HEK293 (cell line): Measurements from ENCODE around the gene BOK.

ENCODE experiments used
- CTCF ChIA-PET: fragments of 350-600 bp; formaldehyde crosslinking; extraction: SDS; loops from one replicate; lab custom pipeline; 2021; ENCODE audit warnings: antibody characterized with exemption; lab: Yijun Ruan, JAX
- POLR2A ChIA-PET: fragments of 300-600 bp; formaldehyde crosslinking; extraction: SDS; loops from one replicate; lab custom pipeline; 2020; ENCODE audit warnings: antibody characterized with exemption, inconsistent platforms; lab: Yijun Ruan, JAX
- H3K27ac ChIP-seq: fragments of 200-500 bp; sonication (Bioruptor generic); 2 replicates; pipeline ENCODE4 v1.5.1; 2014; ENCODE audit warnings: low read depth, low read length, control low read depth, inconsistent platforms; ENCODE audit errors: extremely low read depth
- H3K36me3 ChIP-seq, 2 experiments: fragments of 200-500 bp in 1 of 2; sonication (Bioruptor generic) in 1 of 2; 1 replicate in 1 of 2; 2 replicates in 1 of 2; pipeline ENCODE4 v1.5.1; 2014 to 2017; ENCODE audit warnings: inconsistent platforms in 2 of 2, low read length in 2 of 2; ENCODE audit not compliant: control insufficient read depth in 2 of 2, insufficient read depth in 1 of 2
- H3K4me1 ChIP-seq: fragments of 200-500 bp; sonication (Bioruptor generic); 2 replicates; pipeline ENCODE4 v1.5.1; 2014; ENCODE audit warnings: mild to moderate bottlenecking, low read length, inconsistent platforms; ENCODE audit not compliant: control insufficient read depth, insufficient read depth
- H3K4me3 ChIP-seq: 2 replicates; pipeline ENCODE4 v1.5.1; 2011; ENCODE audit warnings: low read depth, mild to moderate bottlenecking, control low read depth, low read length, moderate library complexity
- H3K9me3 ChIP-seq: fragments of 200-500 bp; sonication (Bioruptor generic); 2 replicates; pipeline ENCODE4 v1.5.1; 2014; ENCODE audit warnings: low read depth, low read length, inconsistent platforms; ENCODE audit not compliant: control insufficient read depth, insufficient read depth
- HOXC10 ChIP-seq: sonication (generic); formaldehyde crosslinking; IDR thresholded peaks from 2 replicates; pipeline ENCODE4 v1.8.1; 2023; ENCODE audit warnings: mild to moderate bottlenecking, missing genetic modification reagents
- KLF7 ChIP-seq: fragments of 450-650 bp; formaldehyde crosslinking; IDR thresholded peaks from 2 replicates; pipeline ENCODE4 v1.5.1; 2016; ENCODE audit warnings: missing biosample characterization, missing genetic modification characterization, borderline replicate concordance
- MZF1 ChIP-seq: fragments of 450-650 bp; formaldehyde crosslinking; IDR thresholded peaks from 2 replicates; pipeline ENCODE4 v1.5.1; 2017; ENCODE audit warnings: missing biosample characterization, missing genetic modification characterization, borderline replicate concordance
- RBAK ChIP-seq: fragments of 450-650 bp; formaldehyde crosslinking; IDR thresholded peaks from 2 replicates; pipeline ENCODE4 v1.5.1; 2016; ENCODE audit warnings: missing biosample characterization, missing genetic modification characterization
- ZBTB20 ChIP-seq: fragments of 450-650 bp; formaldehyde crosslinking; IDR thresholded peaks from 2 replicates; pipeline ENCODE4 v1.5.1; 2016; ENCODE audit warnings: missing biosample characterization, missing genetic modification characterization
- ZFHX2 ChIP-seq: fragments of 450-650 bp; formaldehyde crosslinking; conservative IDR thresholded peaks from 2 replicates; pipeline ENCODE4 v1.5.1; 2016; ENCODE audit warnings: missing biosample characterization, missing genetic modification characterization
- ZFP37 ChIP-seq: fragments of 450-650 bp; formaldehyde crosslinking; IDR thresholded peaks from 2 replicates; pipeline ENCODE4 v1.5.1; 2016; ENCODE audit warnings: missing biosample characterization, missing genetic modification characterization
- ZNF121 ChIP-seq: fragments of 450-650 bp; formaldehyde crosslinking; IDR thresholded peaks from 2 replicates; pipeline ENCODE4 v1.5.1; 2016; ENCODE audit warnings: missing biosample characterization, missing genetic modification characterization
- ZNF138 ChIP-seq: fragments of 450-650 bp; formaldehyde crosslinking; IDR thresholded peaks from 2 replicates; pipeline ENCODE4 v1.5.1; 2016; ENCODE audit warnings: missing biosample characterization, missing genetic modification characterization, borderline replicate concordance
- ZNF184 ChIP-seq: fragments of 450-650 bp; IDR thresholded peaks from 2 replicates; pipeline ENCODE4 v1.5.1; 2018; ENCODE audit warnings: missing biosample characterization, mild to moderate bottlenecking, missing genetic modification characterization
- ZNF24 ChIP-seq: fragments of 450-650 bp; formaldehyde crosslinking; IDR thresholded peaks from 2 replicates; pipeline ENCODE4 v1.5.1; 2016; ENCODE audit warnings: missing biosample characterization, missing genetic modification characterization
- ZNF248 ChIP-seq: fragments of 450-650 bp; formaldehyde crosslinking; IDR thresholded peaks from 2 replicates; pipeline ENCODE4 v1.5.1; 2017; ENCODE audit warnings: missing biosample characterization, missing genetic modification characterization
- ZNF37A ChIP-seq: fragments of 450-650 bp; IDR thresholded peaks from 2 replicates; pipeline ENCODE4 v1.5.1; 2018; ENCODE audit warnings: missing biosample characterization, missing genetic modification characterization
- ZNF404 ChIP-seq: fragments of 450-650 bp; formaldehyde crosslinking; IDR thresholded peaks from 2 replicates; pipeline ENCODE4 v1.5.1; 2017; ENCODE audit warnings: missing biosample characterization, missing genetic modification characterization
- ZNF521 ChIP-seq: fragments of 450-650 bp; formaldehyde crosslinking; IDR thresholded peaks from 2 replicates; pipeline ENCODE4 v1.5.1; 2017; ENCODE audit warnings: missing biosample characterization, mild to moderate bottlenecking, missing genetic modification characterization
- ZNF600 ChIP-seq: fragments of 450-650 bp; formaldehyde crosslinking; IDR thresholded peaks from 2 replicates; pipeline ENCODE4 v1.5.1; 2016; ENCODE audit warnings: missing biosample characterization, missing genetic modification characterization
- ZNF654 ChIP-seq: fragments of 450-650 bp; formaldehyde crosslinking; IDR thresholded peaks from 2 replicates; pipeline ENCODE4 v1.5.1; 2016; ENCODE audit warnings: low read depth, missing biosample characterization, missing genetic modification characterization
- ZNF660 ChIP-seq: fragments of 450-650 bp; IDR thresholded peaks from 2 replicates; pipeline ENCODE4 v1.5.1; 2018; ENCODE audit warnings: missing biosample characterization, mild to moderate bottlenecking, missing genetic modification characterization
- ZNF701 ChIP-seq: fragments of 450-650 bp; formaldehyde crosslinking; IDR thresholded peaks from 2 replicates; pipeline ENCODE4 v1.5.1; 2016; ENCODE audit warnings: missing biosample characterization, missing genetic modification characterization
- ZNF768 ChIP-seq: fragments of 450-650 bp; formaldehyde crosslinking; IDR thresholded peaks from 2 replicates; pipeline ENCODE4 v1.5.1; 2018; ENCODE audit warnings: missing biosample characterization, mild to moderate bottlenecking, missing genetic modification characterization
- ZNF843 ChIP-seq: fragments of 450-650 bp; formaldehyde crosslinking; IDR thresholded peaks from 2 replicates; pipeline ENCODE4 v1.5.1; 2016; ENCODE audit warnings: missing biosample characterization, missing genetic modification characterization
- ZSCAN16 ChIP-seq: fragments of 450-650 bp; formaldehyde crosslinking; IDR thresholded peaks from 2 replicates; pipeline ENCODE4 v1.5.1; 2016; ENCODE audit warnings: missing biosample characterization, missing genetic modification characterization
- ZSCAN23 ChIP-seq: fragments of 450-650 bp; formaldehyde crosslinking; IDR thresholded peaks from 2 replicates; pipeline ENCODE4 v1.5.1; 2016; ENCODE audit warnings: missing biosample characterization, missing genetic modification characterization
- TF ChIP-seq, protein P1 (sequence below): fragments of 450-650 bp; formaldehyde crosslinking; IDR thresholded peaks from 2 replicates; pipeline ENCODE4 v1.5.1; 2017; ENCODE audit warnings: missing biosample characterization, missing genetic modification characterization
- TF ChIP-seq, protein P2 (sequence below): fragments of 450-650 bp; formaldehyde crosslinking; IDR thresholded peaks from 2 replicates; pipeline ENCODE4 v1.5.1; 2017; ENCODE audit warnings: missing biosample characterization, missing genetic modification characterization
- TF ChIP-seq, protein P3 (sequence below): fragments of 450-650 bp; formaldehyde crosslinking; IDR thresholded peaks from 2 replicates; pipeline ENCODE4 v1.5.1; 2016; ENCODE audit warnings: missing biosample characterization, missing genetic modification characterization
- TF ChIP-seq, protein P4 (sequence below): fragments of 450-650 bp; formaldehyde crosslinking; IDR thresholded peaks from 2 replicates; pipeline ENCODE4 v1.5.1; 2016; ENCODE audit warnings: missing biosample characterization, missing genetic modification characterization
- TF ChIP-seq, protein P5 (sequence below): fragments of 450-650 bp; formaldehyde crosslinking; IDR thresholded peaks from 2 replicates; pipeline ENCODE4 v1.5.1; 2016; ENCODE audit warnings: missing biosample characterization, missing genetic modification characterization
- TF ChIP-seq, protein P6 (sequence below): fragments of 450-650 bp; formaldehyde crosslinking; IDR thresholded peaks from 2 replicates; pipeline ENCODE4 v1.5.1; 2017; ENCODE audit warnings: missing biosample characterization, missing genetic modification characterization
- TF ChIP-seq, protein P7 (sequence below): fragments of 450-650 bp; IDR thresholded peaks from 2 replicates; pipeline ENCODE4 v1.5.1; 2018; ENCODE audit warnings: missing biosample characterization, missing genetic modification characterization

BOK gene

DNA sequence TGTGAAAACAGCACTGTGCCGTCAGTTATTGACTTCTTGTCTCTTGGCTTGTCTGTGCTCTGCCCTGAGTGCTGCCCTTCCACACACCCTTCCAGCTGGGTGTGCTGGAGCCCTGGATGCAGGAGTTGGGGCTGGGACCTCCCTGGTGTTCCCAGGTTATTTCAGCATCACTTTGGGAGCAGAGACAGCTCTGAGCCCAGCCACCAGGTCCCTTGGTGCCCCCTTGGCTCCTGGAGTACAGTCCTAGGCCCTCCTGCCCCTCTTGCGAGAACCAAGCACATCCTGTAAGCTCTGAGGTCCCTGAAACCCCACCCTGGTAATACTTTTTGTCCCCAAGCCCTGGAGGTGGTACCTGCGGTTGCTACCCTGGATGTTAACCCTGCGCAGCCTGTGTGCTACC lies 24.3 kb downstream of the BOK start:
- POLR2A ChIA-PET = no interaction called here
- TF ChIP-seq ZNF654 (no peak), ZNF521 (tag by site-specific recombination) (no peak), ZNF404 (tag by site-specific recombination) (no peak), ZNF138 (no peak), ZBTB20 (no peak), ZSCAN23 (no peak), ZNF121 (no peak), ZNF600 (tag by site-specific recombination) (no peak), ZNF660 (no peak), RBAK (no peak), HOXC10 (CRISPR knock-in tag) (no peak), ZNF843 (tag by site-specific recombination) (no peak), MZF1 (tag by site-specific recombination) (no peak), ZFP37 (tag by site-specific recombination) (no peak), ZNF768 (tag by site-specific recombination) (no peak)
- TF ChIP-seq, protein P1, sequence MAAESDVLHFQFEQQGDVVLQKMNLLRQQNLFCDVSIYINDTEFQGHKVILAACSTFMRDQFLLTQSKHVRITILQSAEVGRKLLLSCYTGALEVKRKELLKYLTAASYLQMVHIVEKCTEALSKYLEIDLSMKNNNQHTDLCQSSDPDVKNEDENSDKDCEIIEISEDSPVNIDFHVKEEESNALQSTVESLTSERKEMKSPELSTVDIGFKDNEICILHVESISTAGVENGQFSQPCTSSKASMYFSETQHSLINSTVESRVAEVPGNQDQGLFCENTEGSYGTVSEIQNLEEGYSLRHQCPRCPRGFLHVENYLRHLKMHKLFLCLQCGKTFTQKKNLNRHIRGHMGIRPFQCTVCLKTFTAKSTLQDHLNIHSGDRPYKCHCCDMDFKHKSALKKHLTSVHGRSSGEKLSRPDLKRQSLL (tag by site-specific recombination) = no peak
- TF ChIP-seq, protein P2, sequence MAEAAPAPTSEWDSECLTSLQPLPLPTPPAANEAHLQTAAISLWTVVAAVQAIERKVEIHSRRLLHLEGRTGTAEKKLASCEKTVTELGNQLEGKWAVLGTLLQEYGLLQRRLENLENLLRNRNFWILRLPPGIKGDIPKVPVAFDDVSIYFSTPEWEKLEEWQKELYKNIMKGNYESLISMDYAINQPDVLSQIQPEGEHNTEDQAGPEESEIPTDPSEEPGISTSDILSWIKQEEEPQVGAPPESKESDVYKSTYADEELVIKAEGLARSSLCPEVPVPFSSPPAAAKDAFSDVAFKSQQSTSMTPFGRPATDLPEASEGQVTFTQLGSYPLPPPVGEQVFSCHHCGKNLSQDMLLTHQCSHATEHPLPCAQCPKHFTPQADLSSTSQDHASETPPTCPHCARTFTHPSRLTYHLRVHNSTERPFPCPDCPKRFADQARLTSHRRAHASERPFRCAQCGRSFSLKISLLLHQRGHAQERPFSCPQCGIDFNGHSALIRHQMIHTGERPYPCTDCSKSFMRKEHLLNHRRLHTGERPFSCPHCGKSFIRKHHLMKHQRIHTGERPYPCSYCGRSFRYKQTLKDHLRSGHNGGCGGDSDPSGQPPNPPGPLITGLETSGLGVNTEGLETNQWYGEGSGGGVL (tag by site-specific recombination) = no peak
- TF ChIP-seq, protein P3, sequence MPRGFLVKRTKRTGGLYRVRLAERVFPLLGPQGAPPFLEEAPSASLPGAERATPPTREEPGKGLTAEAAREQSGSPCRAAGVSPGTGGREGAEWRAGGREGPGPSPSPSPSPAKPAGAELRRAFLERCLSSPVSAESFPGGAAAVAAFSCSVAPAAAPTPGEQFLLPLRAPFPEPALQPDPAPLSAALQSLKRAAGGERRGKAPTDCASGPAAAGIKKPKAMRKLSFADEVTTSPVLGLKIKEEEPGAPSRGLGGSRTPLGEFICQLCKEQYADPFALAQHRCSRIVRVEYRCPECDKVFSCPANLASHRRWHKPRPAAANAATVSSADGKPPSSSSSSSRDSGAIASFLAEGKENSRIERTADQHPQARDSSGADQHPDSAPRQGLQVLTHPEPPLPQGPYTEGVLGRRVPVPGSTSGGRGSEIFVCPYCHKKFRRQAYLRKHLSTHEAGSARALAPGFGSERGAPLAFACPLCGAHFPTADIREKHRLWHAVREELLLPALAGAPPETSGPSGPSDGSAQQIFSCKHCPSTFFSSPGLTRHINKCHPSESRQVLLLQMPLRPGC (tag by site-specific recombination) = no peak
- TF ChIP-seq, protein P4, sequence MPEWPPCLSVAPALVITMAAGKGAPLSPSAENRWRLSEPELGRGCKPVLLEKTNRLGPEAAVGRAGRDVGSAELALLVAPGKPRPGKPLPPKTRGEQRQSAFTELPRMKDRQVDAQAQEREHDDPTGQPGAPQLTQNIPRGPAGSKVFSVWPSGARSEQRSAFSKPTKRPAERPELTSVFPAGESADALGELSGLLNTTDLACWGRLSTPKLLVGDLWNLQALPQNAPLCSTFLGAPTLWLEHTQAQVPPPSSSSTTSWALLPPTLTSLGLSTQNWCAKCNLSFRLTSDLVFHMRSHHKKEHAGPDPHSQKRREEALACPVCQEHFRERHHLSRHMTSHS = no peak
- TF ChIP-seq, protein P5, sequence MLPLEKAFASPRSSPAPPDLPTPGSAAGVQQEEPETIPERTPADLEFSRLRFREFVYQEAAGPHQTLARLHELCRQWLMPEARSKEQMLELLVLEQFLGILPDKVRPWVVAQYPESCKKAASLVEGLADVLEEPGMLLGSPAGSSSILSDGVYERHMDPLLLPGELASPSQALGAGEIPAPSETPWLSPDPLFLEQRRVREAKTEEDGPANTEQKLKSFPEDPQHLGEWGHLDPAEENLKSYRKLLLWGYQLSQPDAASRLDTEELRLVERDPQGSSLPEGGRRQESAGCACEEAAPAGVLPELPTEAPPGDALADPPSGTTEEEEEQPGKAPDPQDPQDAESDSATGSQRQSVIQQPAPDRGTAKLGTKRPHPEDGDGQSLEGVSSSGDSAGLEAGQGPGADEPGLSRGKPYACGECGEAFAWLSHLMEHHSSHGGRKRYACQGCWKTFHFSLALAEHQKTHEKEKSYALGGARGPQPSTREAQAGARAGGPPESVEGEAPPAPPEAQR (tag by site-specific recombination) = no peak
- CTCF ChIA-PET = no interaction called here
- no peak overlapping the region for H3K4me3 ChIP-seq
- no peaks in the 10 kb centered on the region for H3K9me3 ChIP-seq
- no peaks in the 10 kb centered on the region for H3K4me1 ChIP-seq
- no peak overlapping the region for H3K27ac ChIP-seq
- H3K36me3 ChIP-seq = peaks cover 14 to 54% of the 10 kb centered on the region in 2 experiments

DNA sequence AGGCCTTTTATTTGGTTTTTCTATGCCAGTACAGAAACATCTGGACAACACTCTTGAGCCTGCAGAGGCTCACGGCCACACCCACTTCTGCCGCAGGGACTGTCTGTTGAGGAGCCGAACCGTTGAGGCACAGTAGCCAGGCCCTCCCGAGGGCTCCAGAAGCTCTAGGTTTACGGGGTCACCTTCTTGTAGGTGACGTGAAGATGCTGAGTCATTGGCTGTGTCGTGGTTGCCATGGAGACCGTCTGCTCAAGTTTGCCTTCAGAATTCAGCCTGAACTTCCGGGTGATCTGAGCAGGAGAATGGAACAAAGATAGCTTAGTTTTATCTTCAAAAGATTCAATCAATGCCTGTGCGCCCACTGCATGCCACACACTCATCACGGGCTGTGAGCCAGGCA lies 25.9 kb downstream of the BOK start:
- Histone ChIP-seq H3K36me3 (peaks cover 18 to 63% of the 10 kb centered on the region in 2 experiments), H3K4me3 (no peak overlapping the region), H3K9me3 (no peaks in the 10 kb centered on the region), H3K27ac (no peak overlapping the region), H3K4me1 (no peaks in the 10 kb centered on the region)
- POLR2A ChIA-PET = no interaction called here
- CTCF ChIA-PET = no interaction called here
- TF ChIP-seq ZNF521 (tag by site-specific recombination) = no peak
- TF ChIP-seq, protein P6, sequence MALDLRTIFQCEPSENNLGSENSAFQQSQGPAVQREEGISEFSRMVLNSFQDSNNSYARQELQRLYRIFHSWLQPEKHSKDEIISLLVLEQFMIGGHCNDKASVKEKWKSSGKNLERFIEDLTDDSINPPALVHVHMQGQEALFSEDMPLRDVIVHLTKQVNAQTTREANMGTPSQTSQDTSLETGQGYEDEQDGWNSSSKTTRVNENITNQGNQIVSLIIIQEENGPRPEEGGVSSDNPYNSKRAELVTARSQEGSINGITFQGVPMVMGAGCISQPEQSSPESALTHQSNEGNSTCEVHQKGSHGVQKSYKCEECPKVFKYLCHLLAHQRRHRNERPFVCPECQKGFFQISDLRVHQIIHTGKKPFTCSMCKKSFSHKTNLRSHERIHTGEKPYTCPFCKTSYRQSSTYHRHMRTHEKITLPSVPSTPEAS (tag by site-specific recombination) = no peak
- TF ChIP-seq ZNF184 (tag by site-specific recombination) = no peak
- TF ChIP-seq ZFHX2 (tag by site-specific recombination) = no peak
- TF ChIP-seq ZNF248 = no peak
- TF ChIP-seq ZNF24 (tag by site-specific recombination) = no peak
- TF ChIP-seq ZNF701 (tag by site-specific recombination) = no peak
- TF ChIP-seq, protein P7, sequence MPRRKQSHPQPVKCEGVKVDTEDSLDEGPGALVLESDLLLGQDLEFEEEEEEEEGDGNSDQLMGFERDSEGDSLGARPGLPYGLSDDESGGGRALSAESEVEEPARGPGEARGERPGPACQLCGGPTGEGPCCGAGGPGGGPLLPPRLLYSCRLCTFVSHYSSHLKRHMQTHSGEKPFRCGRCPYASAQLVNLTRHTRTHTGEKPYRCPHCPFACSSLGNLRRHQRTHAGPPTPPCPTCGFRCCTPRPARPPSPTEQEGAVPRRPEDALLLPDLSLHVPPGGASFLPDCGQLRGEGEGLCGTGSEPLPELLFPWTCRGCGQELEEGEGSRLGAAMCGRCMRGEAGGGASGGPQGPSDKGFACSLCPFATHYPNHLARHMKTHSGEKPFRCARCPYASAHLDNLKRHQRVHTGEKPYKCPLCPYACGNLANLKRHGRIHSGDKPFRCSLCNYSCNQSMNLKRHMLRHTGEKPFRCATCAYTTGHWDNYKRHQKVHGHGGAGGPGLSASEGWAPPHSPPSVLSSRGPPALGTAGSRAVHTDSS (tag by site-specific recombination) = no peak
- no peak for TF ChIP-seq ZSCAN16 (tag by site-specific recombination)
- no peak for TF ChIP-seq ZNF843 (tag by site-specific recombination)
- no peak for TF ChIP-seq KLF7 (tag by site-specific recombination)
- TF ChIP-seq ZNF37A (tag by site-specific recombination) = no peak
